Measurements from ENCODE around the gene CD79B. TPM values are rescaled to one million over a fixed set of nuclear protein-coding genes. Genes with fewer than 3 reads are reported as not detected.
"Not testable (repeated sequence)": the region's sequence is repeated elsewhere in the genome, so short reads cannot be mapped to it uniquely, and the experiment has no call there.

Gene CD79B
- total RNA-seq, 1 donor from 2014 or later, result not detected

GRCh38 chr17:63894821-63895220 is 37.3 kb downstream of the CD79B start:
- H3K36me3 Mint-ChIP-seq (ENCODE audit: unreplicated experiment); H3K9me3 Mint-ChIP-seq (ENCODE audit: unreplicated experiment); H3K27ac Mint-ChIP-seq (ENCODE audit: unreplicated experiment); DNase-seq; H3K27me3 Mint-ChIP-seq (ENCODE audit: unreplicated experiment); H3K4me3 Mint-ChIP-seq (ENCODE audit: unreplicated experiment); H3K4me1 Mint-ChIP-seq (ENCODE audit: low read depth, unreplicated experiment): not testable (repeated sequence)

- peaks cover 10% of the 10 kb centered on the region for H3K4me1 Mint-ChIP-seq (ENCODE audit: low read depth, unreplicated experiment)
- not testable (repeated sequence) for H3K4me3 Mint-ChIP-seq (ENCODE audit: unreplicated experiment); H3K27me3 Mint-ChIP-seq (ENCODE audit: unreplicated experiment); H3K27ac Mint-ChIP-seq (ENCODE audit: unreplicated experiment); H3K36me3 Mint-ChIP-seq (ENCODE audit: unreplicated experiment); DNase-seq; H3K9me3 Mint-ChIP-seq (ENCODE audit: unreplicated experiment)
Measured at GRCh38 chr17:63894021-63894420, 38.1 kb downstream of the CD79B start.

DNA sequence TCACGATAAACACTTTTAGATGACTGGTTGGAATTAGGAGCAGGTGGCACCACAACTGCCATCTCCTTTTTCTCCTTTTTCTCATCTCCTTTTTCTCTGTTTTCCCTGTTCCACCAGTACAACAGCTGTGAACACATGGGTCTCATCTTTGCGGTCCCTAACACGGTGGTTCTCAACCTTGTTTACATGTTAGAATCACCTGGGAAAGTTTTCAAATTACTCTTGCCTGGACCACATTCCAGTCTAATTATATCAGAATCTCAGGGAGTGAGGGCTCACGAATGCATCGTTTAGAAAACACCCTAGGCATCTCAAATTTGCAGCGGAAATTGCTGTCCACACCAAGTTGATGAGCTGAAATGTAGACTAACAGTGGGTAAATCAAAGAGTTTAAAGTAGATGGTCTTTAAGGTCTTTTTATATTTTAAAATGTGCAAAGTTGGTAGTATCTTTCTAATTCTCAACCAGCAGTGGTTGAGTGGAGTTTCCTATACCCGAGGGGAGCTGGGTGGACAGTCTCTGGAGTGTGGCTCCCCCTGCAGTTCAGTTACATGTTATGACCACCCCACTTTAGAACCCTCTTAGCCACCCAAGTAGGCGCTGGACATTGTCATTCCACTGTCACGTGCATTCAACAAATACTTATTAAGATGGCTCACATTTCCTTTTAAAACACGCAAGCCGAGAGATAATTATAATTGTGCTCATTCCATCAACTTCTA is 39.7 kb downstream of the CD79B start:
- H3K4me3 Mint-ChIP-seq (ENCODE audit: unreplicated experiment); H3K27ac Mint-ChIP-seq (ENCODE audit: unreplicated experiment); H3K36me3 Mint-ChIP-seq (ENCODE audit: unreplicated experiment); DNase-seq; H3K27me3 Mint-ChIP-seq (ENCODE audit: unreplicated experiment); H3K9me3 Mint-ChIP-seq (ENCODE audit: unreplicated experiment): not testable (repeated sequence)
- H3K4me1 Mint-ChIP-seq (ENCODE audit: low read depth, unreplicated experiment), result peaks cover 18% of the 10 kb centered on the region

DNA sequence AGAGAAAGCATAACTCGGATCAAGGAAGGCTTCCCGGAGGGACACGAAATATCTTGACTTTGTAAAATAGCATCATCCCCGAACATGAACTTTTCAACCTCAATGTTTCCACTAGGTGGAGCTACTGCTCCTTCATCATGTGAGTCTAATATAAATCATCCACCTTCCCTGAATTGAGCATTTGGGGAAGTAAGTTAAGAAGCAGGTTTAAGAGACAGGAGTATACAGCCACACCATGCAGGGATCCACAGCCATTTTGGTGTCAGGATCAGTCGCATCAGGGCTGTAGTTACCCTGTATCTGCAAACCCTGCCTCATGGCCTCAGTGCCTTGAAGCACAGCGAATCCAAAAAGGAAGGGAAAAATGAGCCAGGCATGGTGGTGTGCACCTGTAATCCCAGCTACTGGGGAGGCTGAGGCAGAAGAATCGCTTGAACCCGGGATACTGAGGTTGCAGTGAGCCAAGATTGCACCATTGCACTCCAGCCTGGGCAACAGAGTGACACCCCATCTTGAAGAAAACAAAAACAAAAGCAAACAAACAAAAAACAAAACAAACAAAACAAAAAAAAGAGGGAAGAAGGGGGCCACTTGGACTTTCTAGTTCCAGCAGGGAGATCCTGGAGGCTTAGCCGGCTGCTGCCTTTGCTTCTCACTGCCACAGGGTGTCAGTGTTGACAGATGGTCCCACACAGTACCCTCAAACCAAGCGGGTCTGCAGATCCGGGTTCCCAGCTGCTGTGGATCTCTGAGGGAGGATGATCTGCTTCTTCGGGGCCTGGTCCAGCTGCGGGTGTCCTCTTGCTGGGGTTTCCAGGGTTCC is 42.9 kb downstream of the CD79B start:
- Mint-ChIP-seq H3K4me1 (ENCODE audit: low read depth, unreplicated experiment) (peaks cover 24% of the 10 kb centered on the region), H3K27ac (ENCODE audit: unreplicated experiment) (peak overlapping the region; percentile 89)
- H3K27me3 Mint-ChIP-seq (ENCODE audit: unreplicated experiment); H3K9me3 Mint-ChIP-seq (ENCODE audit: unreplicated experiment); H3K36me3 Mint-ChIP-seq (ENCODE audit: unreplicated experiment); H3K4me3 Mint-ChIP-seq (ENCODE audit: unreplicated experiment): not testable (repeated sequence)
- DNase-seq, result peak; percentile 53
- TF ChIP-seq CTCF (IDR thresholded peaks at IDR 0.05; ENCODE audit: partially characterized antibody, unreplicated experiment), result peak; percentile 65

DNA sequence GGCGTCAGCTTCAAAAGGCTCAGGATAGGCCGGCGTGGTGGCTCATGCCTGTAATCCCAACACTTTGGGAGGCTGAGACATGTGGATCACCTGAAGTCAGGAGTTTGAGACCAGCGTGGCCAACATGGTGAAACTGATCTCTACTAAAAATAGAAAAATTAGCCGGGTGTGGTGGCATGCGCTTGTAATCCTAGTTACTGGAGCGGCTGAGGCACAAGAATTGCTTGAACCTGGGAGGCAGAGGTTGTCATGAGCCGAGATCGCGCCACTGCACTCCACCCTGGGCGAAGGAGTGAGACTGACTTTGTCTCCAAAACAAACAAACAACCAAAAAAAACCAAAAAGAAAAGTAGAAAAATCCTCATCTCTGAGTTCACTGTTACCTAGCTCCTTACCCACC is 47.0 kb downstream of the CD79B start:
- DNase-seq; H3K27me3 Mint-ChIP-seq (ENCODE audit: unreplicated experiment); H3K27ac Mint-ChIP-seq (ENCODE audit: unreplicated experiment); H3K9me3 Mint-ChIP-seq (ENCODE audit: unreplicated experiment); H3K36me3 Mint-ChIP-seq (ENCODE audit: unreplicated experiment); H3K4me3 Mint-ChIP-seq (ENCODE audit: unreplicated experiment): not testable (repeated sequence)
- peaks cover 22% of the 10 kb centered on the region for H3K4me1 Mint-ChIP-seq (ENCODE audit: low read depth, unreplicated experiment)

DNA sequence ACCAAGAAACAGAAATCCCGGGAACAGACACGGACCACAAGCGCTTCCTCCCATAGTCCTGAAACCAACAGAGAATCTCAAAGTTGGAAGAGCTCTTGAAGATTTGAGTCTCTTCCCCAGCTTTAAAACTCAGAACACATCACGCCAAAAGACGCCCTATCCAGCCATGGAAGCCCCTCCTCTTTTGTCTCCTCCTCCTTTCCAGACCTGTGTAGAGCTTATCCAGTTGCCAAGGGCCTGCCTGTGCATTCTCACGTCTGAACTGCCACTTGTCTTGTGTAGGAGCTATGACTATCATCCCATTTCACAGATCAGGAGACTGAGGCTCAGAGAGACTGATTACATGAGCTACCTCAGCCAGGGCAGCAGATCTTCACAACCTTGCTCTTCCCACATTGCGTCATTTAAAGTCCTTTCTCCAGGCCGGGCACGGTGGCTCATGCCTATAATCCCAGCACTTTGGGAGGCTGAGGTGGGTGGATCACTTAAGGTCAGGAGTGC is 49.5 kb downstream of the CD79B start:
- not testable (repeated sequence) for H3K4me3 Mint-ChIP-seq (ENCODE audit: unreplicated experiment); DNase-seq; H3K27me3 Mint-ChIP-seq (ENCODE audit: unreplicated experiment); H3K36me3 Mint-ChIP-seq (ENCODE audit: unreplicated experiment); H3K9me3 Mint-ChIP-seq (ENCODE audit: unreplicated experiment); H3K27ac Mint-ChIP-seq (ENCODE audit: unreplicated experiment)
- peaks cover 13% of the 10 kb centered on the region for H3K4me1 Mint-ChIP-seq (ENCODE audit: low read depth, unreplicated experiment)

- peak; percentile 68 for DNase-seq
- Mint-ChIP-seq H3K27me3 (ENCODE audit: unreplicated experiment) (peaks cover 5% of the 10 kb centered on the region), H3K9me3 (ENCODE audit: unreplicated experiment) (peaks cover 1% of the 10 kb centered on the region), H3K4me3 (ENCODE audit: unreplicated experiment) (no peak within 1 kb of the TSS), H3K36me3 (ENCODE audit: unreplicated experiment) (no peaks in the 10 kb centered on the region), H3K27ac (ENCODE audit: unreplicated experiment) (peak within 1 kb of the TSS; percentile 38), H3K4me1 (ENCODE audit: low read depth, unreplicated experiment) (peaks cover 7% of the 10 kb centered on the region)
- TF ChIP-seq CTCF (IDR thresholded peaks at IDR 0.05; ENCODE audit: partially characterized antibody, unreplicated experiment), result peak; percentile 54
Measured at GRCh38 chr17:63881935-63882601, 50.1 kb downstream of the CD79B start, which contains the start of gene GH2. TSS of gene GH2 (minus strand) at chr17:63881944. CDS start at chr17:63881801, 143 bp downstream.

DNA sequence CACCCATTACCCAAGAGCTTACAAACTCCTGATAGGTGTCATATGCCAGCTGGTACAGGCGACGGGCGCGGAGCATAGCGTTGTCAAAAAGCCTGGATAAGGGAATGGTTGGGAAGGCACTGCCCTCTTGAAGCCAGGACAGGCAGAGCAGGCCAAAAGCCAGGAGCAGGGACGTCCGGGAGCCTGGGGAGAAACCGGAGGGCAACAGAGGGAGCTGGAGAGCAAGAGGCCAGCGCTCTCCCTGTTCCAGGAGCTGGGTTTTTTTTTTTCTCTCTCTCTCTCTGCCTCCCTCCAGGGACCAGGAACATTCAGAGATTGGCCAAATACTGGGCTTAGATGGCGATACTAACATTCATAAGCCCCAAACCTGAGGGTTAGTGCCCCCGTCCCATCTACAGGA is 50.8 kb downstream of the CD79B start:
- peak; percentile 53 for DNase-seq

More for the DNA sequence above, 50.8 kb downstream of the CD79B start:
- not testable (repeated sequence) for H3K27ac Mint-ChIP-seq (ENCODE audit: unreplicated experiment); H3K27me3 Mint-ChIP-seq (ENCODE audit: unreplicated experiment); H3K4me3 Mint-ChIP-seq (ENCODE audit: unreplicated experiment); H3K4me1 Mint-ChIP-seq (ENCODE audit: low read depth, unreplicated experiment); H3K9me3 Mint-ChIP-seq (ENCODE audit: unreplicated experiment); H3K36me3 Mint-ChIP-seq (ENCODE audit: unreplicated experiment)
